ENCODE measurements around the gene BTBD2.

Gene BTBD2

GRCh38 chr19:1956868-1957492, 58.5 kb downstream of the BTBD2 start:
- no peak for DNase-seq

- DNase-seq: no peak
These were observed 59.4 kb downstream of the BTBD2 start for GRCh38 chr19:1956122-1956494.

- no peak for DNase-seq
These were observed 60.1 kb downstream of the BTBD2 start for GRCh38 chr19:1955171-1956121.

- DNase-seq: no peak
These were observed 61.0 kb downstream of the BTBD2 start for GRCh38 chr19:1954532-1954933.

GRCh38 chr19:1953441-1954094, 61.9 kb downstream of the BTBD2 start:
- DNase-seq: no peak

GRCh38 chr19:1953037-1953436, 62.5 kb downstream of the BTBD2 start:
- DNase-seq: no peak

- DNase-seq: no peak
These were observed 62.9 kb downstream of the BTBD2 start for GRCh38 chr19:1952635-1953034.

- no peak for DNase-seq
These were observed 64.9 kb downstream of the BTBD2 start for GRCh38 chr19:1950640-1951039.

- DNase-seq: no peak
These were observed 66.0 kb downstream of the BTBD2 start for GRCh38 chr19:1949304-1950101.

GRCh38 chr19:1947651-1948209, 67.8 kb downstream of the BTBD2 start:
- no peak for DNase-seq

GRCh38 chr19:1945899-1946298, 69.6 kb downstream of the BTBD2 start:
- no peak for DNase-seq

GRCh38 chr19:1944916-1945561, 70.5 kb downstream of the BTBD2 start:
- no peak for DNase-seq

GRCh38 chr19:1944088-1944915, 71.2 kb downstream of the BTBD2 start:
- no peak for DNase-seq

GRCh38 chr19:1943661-1944087, 71.8 kb downstream of the BTBD2 start:
- no peak for DNase-seq

GRCh38 chr19:1942934-1943555, 72.5 kb downstream of the BTBD2 start:
- no peak for DNase-seq

GRCh38 chr19:1942078-1942933, 73.2 kb downstream of the BTBD2 start:
- DNase-seq: peak in 2 of 4 experiments; percentile 25 to 36

- peak in 1 of 4 experiments; percentile 28 for DNase-seq
These were observed 74.1 kb downstream of the BTBD2 start, which contains the start of gene CSNK1G2 for GRCh38 chr19:1941146-1942077. TSS of gene CSNK1G2 (plus strand) at chr19:1941172. CDS start at chr19:1969773, 28,601 bp downstream.

- no peak for DNase-seq
These were observed 77.4 kb downstream of the BTBD2 start for GRCh38 chr19:1938071-1938470.

Measured in activated CD4-positive, CD25-positive, alpha-beta regulatory T cell (primary cell).